SHP77 (cell line): ENCODE results near the gene CHCHD3.

Experiments
- DNase-seq, 2 experiments: peaks; one replicate each; lab custom pipeline; 2025; lab: John Stamatoyannopoulos, UW

The CHCHD3 gene

DNA sequence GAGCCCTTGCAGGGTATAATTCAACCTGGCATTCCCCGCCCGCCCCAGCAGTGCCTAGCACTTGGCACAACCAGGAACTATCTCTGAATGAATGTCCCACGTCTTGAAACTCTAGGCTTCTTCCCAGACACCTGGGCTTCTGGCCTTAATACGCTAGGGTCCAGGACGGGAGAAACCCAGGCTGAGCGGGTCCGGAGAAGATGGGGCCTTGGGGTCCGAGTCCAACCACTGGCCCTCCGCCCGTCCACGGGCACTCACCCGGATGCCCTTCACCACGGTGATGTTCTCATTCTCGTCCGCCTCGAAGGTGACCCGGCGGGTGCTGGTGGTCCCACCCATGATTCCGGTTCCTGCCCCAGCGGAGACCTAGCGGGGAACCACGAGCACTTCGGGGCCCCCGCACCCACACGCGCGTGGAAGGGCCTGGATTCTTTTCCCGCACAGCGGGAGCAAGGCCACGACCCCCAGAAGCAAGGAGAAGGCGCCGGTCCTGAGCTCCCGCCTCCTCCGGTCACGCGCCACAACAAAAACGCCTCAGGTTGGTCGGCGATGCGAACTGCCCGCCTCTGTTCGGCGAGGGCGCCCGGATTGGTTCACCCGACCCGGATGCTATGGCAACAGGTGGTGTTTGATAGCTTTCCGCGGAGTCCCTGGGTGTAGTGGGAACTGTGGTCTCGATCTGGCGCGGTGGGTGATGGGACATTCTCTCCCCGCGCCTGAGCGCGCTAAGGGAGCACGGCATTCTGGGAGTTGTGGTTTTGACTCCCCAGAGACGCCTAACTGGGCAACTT is at the start of gene CHCHD3:
Gene CHCHD3, minus strand, starts transcription at position 492 of the 791 bp plus-strand sequence. Its CDS starts 153 bp downstream, at position 339.
- peak; percentile 96 to 98 for DNase-seq

DNA sequence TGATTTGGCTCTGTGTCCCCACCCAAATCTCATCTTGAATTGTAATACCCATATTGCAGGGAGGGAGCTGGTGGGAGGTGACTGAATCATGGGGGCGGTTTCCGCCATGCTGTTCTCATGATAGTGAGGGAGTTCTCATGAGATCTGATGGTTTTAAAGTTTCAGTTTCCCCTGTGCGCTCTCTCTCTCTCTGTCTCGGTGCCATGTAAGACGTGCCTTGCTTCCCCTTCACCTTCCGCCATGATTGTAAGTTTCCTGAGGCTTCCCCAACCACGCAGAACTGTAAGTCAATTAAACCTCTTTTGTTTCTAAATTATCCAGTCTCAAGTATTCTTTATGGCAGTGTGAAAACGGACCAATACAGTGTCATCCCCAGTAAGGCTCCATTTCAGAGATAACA is 48.3 kb upstream of the CHCHD3 start:
- DNase-seq, result no peak

DNA sequence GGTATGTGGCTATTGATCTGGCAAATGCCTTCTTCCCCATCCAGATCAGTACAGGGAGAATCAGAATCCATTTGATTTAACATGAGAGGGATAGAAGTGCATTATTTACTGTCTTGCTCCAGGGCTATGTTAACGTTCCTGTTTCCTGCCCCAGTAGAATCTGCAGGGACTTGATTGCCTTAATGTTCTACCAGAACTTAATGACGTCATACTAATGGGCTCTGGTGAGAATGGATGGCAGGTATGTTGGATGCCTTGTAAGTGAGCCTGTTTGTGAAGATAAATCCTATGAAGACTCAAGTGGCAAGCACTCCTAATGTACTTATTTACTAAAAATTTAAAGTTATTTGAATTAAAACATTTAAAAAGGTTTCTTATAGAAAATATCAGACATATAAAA is 44.5 kb upstream of the CHCHD3 start:
- DNase-seq, result no peak

DNA sequence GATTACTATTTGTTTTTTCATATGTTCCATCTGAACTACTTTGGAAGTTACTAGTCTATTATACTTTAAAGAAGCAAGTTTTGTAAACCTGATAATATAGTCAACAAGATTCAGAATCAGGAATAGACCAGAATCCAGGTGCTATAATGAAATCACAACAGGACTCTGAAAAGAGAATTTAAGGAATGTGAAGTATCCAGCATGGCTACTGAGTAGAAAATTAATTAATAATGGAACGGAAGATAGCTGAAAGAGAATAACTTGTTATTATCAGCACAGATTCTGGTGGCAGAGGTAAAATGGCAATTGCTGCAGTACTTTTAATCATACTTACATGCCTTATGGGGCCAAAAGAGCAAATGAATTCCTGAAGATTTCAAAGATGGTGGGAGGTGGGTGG is 43.1 kb upstream of the CHCHD3 start:
- no peak for DNase-seq

DNA sequence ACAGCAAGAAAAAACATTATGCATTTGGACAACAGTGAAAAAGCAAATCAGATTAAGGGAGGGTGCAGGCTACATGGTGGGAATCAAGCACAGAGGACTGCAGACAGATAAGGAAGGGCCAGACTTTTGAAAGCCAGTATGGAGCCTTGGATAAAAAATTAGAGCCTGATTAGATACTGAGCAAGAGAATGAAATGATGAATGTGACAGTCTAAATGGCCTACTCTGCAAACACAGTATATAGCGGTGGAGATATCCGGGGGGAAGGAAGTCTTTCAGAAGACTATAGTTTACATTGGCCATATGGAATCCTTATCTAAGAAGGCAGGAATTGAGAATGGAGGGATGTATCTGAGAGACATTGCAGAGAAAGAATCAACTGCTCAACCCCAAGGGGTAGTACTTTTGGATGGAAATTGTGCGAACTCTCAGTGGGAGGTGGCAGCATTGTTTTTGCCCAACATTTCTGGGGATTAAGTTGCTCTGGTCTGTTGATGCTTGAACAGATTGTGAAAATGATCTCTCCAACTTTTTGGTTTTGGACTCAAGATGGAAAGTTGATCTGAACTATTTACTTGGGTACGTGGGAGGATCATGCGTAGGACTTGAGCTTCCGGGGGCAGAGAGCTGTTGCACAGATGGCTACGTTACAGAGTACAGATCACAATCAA is 39.4 kb upstream of the CHCHD3 start:
- no peak for DNase-seq

DNA sequence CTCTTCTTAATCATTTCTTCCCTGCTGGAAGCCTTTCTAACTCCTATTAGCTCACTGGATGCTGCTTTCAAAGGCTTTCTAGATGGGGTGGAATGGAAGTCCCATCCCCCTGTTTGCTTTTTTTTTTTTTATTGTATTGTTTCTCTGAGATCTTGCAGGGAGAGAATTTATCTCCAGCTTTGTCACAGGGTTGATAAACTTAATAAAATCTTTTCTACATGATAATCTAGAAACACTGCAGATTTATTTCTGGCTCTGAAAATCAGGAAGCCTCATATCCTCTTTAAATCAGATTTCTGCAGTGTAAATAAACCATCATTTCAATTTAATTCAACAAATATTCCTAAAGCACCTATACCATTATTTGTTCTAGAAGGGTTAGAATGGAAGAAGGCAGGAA is 37.2 kb upstream of the CHCHD3 start:
- DNase-seq, result no peak

DNA sequence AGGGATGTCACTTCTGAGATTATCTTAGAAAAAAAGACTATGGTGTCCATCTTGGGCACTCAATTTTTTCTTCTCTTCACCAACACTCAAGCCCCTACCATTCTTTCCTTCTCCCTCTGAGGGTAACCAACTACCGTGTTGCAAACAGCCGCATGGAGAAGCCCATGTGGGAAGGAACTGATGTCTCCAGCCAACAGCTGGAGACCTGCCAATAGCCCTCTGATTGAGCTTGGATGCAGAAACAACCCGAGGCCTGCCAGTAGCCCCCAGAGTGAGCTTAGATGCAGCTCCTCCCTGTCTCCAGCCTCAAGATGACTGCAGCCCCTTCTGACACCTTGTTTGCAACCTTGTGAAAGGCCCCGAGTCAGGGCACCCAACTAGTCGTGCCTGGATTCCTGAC is 36.4 kb upstream of the CHCHD3 start:
- DNase-seq, result no peak

DNA sequence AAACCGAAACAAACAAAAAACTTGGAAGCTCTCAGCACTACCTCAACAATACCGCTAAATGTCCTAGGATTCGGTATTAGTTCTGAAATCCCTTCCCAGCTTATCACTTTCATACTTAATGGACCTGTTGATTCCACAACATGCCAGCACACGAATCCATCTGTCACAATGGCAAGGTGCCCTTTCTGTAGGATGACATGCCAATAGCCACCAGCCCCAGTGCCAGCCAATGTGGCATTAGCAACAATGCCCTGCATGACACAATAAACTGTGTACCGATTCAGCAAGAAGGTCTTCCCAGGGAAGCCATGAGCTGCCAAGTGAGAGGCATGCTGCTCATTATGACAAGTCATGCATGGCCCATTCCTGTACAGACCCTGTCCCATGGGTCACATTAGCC is 35.6 kb upstream of the CHCHD3 start:
- no peak for DNase-seq

DNA sequence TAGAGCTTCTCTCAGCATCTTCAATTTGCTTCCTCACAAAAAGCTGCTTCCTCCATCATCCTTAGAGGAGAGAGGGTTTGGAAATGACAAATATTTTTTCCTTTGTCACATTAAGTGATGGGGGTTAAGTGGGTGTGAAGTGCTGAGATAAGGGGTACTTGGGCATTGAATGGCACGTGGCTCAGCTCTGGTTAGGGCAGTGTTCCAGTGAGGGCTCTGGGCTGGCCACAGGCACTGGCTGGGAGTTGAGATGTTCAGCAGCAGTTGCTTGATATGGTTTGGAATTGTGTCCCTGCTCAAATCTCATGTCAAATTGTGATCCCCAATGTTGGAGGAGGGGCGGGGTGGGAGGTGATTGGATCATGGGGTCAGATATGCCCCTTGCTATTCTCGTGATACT is 33.7 kb upstream of the CHCHD3 start:
- DNase-seq, result no peak

DNA sequence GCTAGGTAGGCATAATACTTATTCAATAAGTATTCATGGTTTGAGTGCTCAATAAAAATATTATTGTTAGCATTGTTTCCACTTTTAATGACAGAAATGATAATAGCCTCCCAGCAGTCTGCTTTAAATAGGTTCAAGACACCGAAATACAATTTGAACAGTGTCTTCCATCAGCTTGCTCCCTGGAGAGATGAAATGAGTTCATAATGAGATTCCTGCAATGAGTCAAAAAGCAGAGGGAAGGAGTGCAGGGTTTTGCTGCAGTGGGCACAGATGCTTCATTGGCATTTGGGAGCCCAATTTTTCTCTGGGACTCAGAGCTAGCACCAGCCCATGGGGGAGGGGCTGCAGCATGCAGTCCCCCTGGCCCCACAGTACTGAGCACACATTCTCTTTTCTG is 32.6 kb upstream of the CHCHD3 start:
- no peak for DNase-seq

DNA sequence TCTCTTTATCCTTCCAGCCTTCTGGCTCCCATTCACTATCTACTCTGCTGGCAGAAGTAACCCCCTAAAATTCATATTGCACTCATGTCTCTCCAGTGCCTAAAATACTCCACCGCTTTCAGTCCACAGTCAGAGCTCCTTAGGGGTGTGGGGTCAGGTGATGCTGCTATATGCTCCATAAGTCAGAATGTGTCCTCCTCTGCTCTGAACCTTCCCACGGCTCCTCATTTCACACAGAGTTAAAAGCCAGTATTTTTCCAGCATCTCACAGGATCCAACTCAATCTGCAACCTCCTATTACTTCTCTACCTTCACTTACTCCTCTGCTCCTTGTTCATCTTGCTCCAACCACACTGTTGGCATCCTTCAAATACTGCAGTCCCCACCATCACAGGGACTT is 31.1 kb upstream of the CHCHD3 start:
- no peak for DNase-seq

DNA sequence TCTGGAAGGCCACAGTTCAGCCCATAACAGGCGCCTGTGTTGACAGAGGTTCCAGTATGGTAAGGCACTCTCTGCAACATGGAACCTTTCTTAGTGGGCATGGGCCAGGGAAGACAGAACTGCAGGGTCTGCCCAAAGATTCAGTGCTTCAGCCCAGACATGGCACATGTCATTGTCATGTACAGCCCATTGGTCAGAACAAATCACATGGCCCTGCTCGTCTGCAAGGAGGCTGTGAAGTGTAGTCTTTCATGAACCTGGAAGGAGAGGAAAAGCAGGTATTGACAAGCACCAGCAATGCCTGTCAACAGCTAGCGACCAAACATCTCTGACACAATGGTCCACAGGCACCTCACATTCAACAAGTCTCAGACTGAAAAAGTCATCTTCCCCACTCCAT is 30.4 kb upstream of the CHCHD3 start:
- no peak for DNase-seq

DNA sequence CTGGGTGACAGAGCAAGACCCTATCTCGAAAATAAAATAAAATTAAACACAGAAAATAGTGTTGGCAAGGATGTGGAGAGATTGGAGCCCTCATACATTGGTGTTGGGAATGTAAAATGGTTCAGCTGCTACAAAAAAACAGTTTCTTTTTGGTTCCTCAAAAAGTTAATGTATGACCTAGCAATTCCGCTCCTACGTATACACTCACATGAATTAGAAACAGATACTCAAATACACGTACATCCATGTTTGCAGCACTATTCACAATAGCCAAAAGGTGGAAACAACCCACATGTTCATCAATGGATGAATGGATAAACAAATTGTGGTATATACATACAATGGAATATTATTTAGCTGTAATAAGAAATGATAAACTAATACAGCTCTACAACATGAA is 28.4 kb upstream of the CHCHD3 start:
- no peak for DNase-seq

DNA sequence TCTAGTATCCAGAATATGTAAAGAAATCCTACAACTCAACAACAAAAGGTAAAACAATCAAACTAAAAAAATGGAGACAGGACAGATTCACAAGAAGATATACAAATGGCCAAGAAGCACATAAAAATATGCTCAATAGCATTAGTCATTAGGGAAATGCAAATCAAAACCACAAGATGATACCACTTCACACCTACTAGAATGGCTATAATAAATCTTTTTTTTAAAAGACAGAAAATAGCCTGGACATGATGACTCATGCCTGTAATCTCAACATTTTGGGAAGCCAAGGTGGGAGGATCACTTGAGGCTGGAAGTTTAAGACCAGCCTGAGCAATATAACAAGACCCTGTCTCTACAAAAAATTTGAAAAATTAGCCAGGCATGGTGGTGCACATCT is 27.9 kb upstream of the CHCHD3 start:
- no peak for DNase-seq

DNA sequence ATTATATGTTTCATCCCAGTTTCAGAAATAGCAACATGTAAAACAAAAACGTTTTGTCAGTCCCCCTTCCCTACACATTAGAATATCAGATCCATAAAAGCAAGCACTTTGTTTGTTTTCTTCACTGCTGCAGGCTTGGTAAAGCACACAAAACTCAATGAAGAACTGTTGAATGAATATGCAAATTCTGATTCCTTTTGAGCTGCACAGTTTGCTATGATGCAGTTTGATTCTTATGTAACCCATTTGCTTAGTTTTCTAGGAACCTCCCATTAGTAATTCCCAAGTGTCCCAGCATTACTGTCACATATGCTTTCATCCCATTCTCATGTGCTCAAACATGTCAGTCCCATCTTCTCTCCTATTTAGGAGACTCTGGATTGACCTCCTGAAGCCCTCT is 26.1 kb upstream of the CHCHD3 start:
- no peak for DNase-seq

DNA sequence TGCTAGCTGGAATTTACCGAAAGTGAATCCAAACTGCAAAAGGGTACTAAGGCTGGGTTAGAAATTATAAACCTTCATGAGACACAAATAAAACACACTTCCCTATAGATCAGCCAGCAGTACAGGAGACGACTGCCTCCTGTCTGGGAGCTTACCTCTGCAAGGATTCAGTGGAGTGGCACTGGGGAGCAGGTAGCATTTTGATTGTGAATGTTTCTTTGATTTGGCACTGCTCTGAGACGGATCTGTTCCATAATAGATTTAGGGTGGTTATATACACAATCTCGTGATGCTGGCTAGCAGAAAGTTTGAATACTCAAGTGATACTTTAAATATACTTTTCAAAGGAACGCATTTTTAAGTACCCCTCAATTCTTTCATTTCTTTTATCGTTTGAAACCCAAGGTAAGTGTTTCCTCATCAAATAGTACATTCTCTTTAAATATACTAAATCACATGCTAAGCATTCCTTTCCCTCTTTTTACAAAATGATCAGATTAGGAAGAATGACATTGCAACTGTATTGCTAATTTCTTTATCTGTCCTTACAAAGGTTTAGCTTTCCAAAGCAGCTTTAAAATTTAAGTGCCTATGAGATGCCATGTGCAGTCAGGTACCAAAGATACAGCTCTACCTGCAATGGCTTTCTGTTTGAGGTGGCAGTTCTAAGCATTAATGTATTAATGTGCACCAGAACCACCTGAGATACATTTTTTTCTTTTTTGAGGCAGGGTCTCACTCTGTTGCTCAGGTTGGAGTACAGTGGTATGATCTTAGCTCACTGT is 20.6 kb upstream of the CHCHD3 start:
- no peak for DNase-seq

DNA sequence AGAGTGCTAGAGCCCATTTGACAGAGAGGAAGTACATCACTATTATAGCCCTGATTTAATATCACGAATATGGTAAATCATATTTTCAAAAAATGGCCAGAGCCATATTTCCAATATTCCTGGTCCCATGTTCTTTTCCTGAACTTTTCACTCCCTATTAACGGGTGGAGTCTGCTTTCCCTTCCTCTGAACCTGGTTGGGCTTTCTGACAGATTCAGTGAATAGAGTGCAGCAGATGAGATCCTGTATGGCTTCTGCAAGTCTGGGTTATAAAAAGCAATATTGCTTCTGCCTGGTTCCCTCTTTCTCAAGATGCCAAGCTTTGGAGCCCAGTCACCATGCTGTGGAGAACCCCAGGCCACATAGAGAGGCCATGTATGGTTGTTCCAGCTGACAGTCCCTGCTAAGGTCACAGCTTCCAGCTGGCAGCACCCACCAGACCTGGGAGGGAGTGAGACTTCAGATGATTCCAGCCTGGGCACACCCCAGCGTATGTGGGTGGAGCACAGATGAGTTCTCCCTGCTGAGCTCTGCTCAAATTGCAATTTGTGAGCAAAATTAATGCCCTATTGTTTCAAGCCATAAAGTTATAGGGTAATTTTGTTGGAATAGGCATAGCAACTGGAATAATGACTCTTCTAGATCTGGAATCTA is 17.9 kb upstream of the CHCHD3 start:
- DNase-seq, result no peak

DNA sequence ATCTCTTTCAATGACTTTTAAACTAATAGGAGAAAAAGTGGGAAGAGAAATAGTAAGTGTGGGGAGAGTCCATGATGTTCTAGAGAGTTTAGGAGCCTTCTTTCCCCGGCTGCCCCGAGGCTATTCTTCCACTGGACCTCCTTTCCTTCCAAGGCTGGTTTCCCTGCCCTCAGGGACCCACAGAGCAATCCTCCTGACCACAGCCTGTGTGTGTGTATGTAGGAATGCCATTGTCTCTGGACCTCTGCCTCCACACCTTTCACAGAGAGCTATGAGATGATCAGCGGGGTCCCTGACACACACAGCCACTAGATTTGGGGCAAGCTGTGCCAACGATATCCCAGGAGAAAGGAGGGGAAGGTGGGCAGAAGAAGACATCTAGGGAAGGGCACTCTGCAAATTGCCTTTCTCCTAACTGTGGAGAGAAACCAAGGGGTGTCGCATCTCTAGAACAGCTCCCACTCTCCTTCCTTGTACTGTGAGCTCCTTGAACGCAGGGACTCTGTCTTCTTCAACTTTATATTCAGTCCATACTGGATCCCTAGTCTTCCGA is 13.3 kb upstream of the CHCHD3 start:
- DNase-seq, result no peak

DNA sequence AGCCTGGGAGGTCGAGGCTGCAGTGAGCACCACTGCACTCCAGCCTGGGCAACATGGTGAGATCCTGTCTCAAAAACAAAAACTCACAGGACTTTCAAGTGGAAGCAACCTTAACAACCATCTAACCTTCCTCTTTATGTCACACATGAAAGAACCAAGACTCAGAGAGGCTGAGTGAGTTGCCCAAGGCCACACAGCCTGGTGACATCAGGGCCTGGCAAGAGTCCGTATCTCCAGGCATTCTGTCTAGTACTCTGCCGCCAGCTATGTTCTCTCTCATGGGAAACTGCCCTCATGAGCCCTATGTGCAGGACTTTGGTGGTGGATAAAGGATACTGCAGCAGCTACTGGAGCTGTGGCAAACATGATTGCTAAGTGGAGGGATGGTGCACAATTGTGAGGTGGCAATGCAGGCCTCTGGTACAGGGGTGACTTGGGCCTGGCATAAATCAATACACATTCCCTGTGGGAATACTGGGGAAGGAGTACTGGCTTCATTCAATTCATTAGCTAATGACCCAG is 10.1 kb upstream of the CHCHD3 start:
- no peak for DNase-seq

DNA sequence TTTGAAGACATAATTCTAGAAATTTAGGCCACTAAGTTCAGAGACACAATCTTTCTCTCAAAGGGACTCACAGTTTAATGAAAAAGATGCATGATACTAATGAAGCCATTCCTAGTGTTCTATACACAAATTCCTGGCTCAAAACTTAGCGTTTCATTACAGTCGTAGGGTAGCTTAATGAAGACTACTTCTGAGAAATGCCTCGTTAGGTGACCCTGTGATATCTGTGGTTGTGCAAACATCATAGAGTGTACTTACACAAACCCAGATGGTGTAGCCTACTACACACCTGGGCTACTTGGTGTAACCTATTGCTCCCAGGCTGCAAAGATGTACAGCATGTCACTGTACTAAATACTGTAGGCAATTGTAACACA is 488 bp upstream of the CHCHD3 start:
- DNase-seq, result no peak

DNA sequence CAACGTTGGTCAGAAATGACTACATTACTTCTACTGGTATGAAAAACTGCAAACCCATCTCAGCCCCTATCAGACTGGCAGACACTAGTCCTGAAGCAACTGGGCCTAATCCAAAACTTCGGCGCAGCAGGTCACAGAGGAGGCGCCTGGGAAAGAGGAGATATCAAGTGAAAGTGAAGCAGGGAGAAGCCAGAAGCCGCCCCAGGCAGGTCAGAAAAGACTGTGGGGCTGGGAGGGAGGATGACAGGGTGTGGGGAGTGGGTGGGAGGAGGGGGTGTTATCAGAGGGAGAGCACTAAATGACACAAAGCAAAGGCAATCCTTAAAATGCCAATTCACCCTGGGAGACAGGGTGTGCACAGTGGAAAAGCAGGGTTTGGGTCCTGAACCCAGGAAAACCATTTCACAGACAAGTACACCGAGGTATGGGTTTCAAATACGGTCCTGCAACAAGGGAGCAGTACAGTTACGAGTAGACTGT is 731 bp downstream of the CHCHD3 start:
- no peak for DNase-seq

DNA sequence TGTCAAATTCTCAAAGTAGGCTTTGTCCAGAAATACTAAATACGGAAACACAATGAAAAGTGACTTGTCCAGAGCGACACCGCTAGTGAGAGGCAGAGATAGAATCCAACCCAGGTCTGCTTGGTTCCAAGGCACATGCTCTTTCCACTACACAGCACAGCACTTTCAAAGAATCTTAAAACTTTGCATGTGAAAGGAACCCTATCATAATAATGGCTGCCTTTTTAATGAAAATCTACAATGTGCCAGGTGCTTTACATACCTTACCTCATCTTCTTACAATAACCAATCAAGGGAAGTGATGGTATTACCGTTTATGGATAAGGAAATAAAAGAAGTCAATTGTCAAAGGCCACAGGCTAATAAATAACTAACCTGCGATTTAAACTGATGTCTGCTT is 2.6 kb downstream of the CHCHD3 start:
- DNase-seq, result no peak
